HG03159 (cell line): ENCODE measurements around the gene SMPD3.

ENCODE experiments used
- ATAC-seq: cut with Tn5 transposase; IDR thresholded peaks from one replicate; pipeline ENCODE4 v1.9.1; 2021; ENCODE audit warnings: mild to moderate bottlenecking, moderate library complexity; ENCODE audit not compliant: unreplicated experiment

The SMPD3 gene

DNA sequence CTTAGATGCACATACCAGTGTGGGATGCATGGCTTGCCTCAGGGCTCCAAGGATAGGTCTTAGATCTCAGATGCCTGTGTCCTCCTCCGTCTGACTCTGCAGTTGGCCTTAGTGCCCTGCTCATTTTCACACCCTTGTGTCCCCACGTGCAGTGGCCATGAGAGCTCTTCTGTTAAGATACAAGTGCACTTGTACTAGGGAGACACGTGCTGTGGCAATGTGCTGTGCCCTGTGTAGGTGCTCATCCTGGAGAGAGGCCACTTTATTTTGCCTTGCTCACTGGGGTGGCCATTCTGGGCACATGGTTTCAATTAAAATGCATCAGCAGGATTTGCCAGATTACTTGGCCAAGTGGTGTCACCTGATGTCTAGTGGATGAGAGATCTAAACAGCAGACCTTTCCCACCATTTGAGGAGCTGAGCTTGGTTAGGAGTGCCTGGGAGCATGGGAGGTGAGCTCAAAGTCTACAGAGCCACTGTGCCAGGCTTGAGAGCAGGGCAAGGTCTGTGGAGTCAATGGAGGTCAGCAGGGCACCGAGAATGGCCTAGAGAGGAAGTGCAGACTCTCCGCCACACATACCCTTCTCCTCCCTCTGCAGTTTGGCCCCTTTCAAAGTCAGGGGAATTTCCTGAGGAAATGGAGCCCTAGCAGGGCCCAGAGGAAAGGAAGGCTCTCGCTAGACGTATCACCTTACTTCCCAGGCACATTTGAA lies 25.2 kb upstream of the SMPD3 start:
- ATAC-seq: no peak

DNA sequence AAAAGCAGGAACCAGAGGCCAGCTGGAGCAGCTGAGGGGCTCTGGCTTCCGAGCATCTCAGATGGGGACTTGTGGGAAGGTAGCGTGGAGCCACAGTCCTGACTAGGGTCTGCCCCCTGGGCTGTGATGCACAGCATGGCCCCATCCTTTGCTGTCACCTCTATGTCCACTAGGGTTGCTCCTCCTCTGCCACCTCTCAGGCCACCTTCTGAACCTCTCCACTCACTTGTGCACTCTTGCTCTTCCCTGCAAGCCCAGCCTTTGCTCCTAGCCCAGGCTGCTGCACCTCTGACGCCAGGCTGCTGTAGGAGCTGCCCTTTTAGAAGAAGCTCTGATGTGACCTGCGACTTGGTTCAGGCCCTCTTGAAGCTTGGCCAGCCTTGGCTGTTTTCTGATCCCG lies 24.3 kb upstream of the SMPD3 start:
- no peak for ATAC-seq

DNA sequence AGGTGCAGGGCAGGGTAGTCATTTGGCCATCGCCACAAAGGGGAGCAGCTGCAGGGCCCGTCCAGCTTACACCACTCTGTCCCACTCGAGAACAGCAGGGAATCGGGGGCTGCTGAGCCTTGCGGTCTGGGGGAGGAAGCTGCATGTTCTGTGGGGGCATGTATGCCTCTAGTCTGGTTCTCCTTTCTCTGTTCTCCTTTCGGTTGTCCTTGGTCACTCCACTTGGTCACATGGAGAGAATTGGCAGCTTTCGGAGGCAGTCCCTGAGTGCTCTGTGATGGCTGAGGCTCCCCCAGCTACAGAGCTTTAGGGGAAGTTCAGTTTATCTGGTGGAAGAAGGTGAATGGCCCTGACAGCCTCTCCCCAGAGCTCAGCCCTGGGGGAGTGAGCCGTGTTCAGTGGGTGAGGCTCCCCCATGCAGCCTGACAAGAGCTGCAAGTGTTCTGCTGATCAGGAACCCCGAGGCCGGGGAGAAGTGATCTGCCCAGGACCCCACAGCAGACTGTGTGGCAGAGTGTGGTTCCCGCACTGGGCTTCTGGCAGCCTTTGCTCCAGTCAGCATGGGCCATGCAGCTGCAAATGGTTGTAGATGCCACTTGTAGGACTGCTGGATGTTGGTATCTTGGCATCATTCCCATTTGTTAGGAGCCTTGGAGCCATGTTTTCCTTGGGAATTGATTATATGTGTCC lies 22.3 kb upstream of the SMPD3 start:
- ATAC-seq: peak; percentile 95

DNA sequence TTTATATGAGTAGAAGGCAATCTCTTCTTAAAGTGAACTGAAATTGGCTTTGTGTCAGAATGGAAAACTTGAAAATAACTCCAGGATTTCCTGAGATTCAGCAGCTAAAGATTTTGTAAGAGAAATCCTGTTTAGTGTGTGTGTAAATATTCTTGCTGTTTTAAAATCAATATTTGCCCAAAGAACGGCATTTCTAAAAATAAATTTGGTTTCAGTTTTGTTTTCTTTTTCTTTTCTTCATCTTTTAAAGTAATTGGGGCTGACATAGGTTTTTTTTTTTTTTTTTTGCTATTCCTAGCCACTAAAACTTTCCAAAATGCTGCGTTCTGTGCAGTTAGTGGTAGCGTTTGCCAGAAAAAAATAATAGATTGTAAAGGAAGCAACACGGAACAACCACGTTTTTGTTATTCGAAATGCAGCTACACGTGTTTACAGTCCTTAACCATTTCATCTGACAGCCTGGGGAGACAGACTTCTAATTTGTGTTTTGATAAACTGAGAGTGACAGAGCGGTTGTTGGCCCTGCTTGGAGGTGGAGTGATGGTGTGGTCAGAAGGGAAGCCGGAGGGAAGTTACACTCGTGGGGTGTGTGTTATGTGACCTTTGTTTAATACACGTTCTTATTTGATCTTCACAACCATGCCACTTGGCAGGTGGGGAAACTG lies 21.6 kb upstream of the SMPD3 start:
- ATAC-seq: peak; percentile 20

DNA sequence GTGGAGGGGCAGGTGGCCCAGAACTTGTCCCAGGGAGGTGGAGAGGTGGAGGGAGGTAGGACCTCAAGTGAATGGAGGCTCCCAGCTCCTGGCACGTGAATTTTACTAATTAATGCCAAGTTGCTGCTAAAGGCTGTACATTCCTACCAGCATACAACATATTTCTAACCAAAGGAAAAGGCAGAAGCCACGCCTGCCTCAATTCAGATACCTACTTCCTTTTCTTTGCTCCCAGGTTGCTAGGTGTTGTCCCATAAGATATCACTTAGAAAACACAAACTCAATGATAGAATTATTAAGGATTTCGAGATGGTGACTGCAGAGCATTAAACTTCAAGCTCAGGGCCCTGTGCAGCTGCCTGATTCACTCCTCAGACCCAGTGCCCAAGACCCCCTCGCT lies 20.5 kb upstream of the SMPD3 start:
- no peak for ATAC-seq

DNA sequence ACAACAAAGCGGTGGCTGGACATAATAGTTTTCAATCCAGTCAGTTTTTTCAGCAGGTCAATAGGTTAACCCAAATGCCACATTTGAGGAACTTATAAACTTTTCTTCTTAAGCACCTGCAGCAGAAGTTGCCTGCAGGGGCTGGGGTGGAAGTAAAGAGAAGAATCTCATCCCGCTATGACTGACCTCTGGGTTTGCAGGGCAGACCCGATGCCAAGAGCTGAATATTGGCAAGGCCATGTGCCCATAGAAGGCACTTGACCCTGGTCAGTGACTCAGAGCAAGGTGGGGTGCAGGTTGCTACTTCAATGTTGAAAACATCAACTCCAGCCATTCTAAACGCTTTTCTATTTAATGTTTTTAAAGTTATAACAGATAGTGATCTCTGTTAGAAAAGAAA lies 17.9 kb upstream of the SMPD3 start:
- no peak for ATAC-seq

DNA sequence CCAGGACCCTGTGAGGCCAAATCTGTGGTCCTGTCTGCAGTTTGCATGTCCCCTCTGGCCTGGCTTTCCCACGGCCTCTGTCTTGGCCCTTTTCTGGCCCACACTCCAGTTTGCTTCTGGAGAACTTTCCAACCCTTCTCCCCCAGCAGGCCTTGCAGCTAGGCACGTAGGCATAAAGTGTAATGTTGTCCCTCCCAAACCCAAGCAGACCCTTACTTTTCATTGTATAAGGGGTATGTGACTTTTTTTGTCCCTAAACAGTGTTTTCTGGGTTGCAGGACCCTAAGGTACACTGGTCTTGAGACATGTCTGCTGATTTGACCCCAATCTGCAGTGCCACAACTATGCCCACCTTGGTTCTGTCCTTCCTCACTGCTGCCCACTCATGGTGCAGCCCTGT lies 15.6 kb upstream of the SMPD3 start:
- ATAC-seq: no peak

DNA sequence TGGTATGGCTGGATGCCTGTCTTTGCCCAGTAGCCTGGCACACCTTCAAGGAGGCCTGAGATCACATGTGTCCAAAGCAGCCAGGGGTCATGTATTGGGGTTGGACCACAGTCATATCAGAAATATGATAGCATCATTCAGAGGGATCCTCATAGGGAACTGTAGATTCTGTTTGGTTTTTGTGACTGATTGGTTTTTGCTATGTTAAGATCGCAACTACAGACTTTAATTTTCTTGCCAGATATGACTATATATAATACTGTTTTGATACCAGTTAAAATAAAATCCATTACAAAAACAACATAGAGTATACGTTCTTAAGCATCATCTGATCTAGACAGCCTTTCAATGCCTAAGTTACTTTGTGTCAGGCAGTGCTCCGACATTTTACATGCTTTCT lies 11.8 kb upstream of the SMPD3 start:
- ATAC-seq: no peak

DNA sequence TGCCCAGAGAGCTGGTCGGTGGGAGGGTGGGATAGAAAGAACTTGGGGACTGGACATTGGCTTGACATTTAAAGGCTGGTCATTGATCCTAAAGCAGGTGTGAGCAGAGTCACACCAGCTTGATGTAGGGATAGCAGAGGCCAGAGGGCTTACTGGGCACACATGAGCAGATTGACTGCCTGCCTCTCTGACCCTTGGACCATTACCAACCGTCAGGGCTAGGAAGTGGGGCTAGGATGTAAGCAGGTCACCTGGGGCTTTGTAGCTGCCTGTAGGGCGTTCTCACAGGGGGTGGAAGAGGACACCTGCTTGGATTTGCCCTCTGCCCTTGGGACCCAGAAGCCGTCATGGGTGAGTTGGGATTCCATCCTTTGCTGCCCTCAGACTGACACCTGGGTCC lies 11.1 kb upstream of the SMPD3 start:
- no peak for ATAC-seq

DNA sequence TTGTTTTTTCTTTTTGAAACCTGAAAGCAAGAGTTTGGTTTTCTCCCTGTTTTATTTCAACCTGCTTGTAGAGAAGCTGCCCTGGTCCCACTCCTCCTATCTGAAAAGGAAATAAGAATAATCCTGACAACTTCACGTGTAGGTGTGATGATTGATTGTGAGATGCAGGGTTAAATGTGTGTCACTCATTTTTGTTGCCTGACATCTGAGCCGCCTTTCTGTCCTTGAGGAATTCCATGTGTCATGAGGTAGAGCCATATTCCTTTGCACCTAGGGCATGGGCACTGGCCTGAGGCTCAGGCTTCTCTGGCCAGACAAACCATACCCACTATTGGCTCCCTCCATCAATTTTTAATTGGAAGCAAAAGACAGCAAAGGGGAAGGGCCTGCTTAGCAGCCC lies 10.2 kb upstream of the SMPD3 start:
- ATAC-seq: no peak

DNA sequence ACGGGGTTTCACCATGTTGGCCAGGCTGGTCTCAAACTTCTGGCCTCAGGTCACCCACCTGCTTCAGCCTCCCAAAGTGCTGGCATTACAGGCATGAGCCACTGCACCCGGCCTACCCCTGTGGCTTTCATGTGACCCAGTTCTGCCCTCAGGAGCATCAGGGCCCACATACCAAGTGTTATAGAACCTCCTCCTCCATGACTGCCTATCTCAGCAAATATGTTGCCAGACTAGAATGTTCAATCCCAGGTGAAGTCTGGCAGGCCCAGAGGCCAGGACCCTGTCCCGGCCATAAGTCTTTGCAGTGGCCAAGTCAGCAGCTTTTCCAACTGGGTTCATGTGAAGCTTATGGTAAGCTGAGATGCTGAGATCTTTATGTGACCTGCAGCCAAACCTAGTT lies 9.8 kb upstream of the SMPD3 start:
- no peak for ATAC-seq

DNA sequence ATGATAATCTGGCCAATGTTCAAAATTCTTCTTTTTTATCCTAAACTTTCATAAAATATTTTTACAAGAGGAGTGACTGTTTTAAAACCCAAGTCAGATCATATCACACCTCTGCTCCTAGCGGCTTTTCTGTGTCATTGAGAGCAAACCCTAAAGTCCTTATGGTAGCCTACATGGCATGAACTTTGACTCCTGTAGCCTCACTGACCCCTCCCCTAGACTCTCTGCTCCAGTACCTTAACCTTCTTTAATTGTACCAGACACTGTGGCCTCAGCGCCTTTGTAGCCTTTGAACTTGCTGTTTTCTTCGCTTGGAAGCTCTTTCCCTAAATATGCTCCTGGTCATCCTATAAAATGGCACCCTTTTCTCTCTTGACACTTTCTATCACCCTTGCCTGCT lies 7.3 kb upstream of the SMPD3 start:
- no peak for ATAC-seq

DNA sequence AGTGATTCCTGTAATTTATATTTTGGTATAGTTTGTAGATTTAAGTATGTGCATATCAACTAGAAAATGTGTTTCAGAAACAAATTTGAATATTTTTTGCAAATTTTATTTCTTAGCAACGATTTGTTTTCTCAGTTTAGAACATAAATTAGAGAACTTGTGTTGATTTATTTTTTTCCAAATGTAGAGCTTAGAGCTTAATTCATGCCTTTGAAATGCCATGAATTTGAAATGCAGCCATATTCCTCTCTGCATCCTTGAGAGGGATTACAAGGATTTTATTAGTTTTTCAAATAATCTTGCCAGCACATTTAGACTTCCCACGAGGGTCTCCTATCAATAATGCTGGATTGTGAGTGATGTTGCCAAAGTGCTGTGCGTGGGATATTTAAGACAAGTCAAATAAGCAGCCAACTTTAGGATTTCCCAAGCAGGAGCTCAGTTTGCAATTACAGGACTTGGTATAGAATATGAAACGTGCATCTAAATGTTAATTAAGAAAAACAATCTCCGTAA lies 6.7 kb upstream of the SMPD3 start:
- no peak for ATAC-seq

DNA sequence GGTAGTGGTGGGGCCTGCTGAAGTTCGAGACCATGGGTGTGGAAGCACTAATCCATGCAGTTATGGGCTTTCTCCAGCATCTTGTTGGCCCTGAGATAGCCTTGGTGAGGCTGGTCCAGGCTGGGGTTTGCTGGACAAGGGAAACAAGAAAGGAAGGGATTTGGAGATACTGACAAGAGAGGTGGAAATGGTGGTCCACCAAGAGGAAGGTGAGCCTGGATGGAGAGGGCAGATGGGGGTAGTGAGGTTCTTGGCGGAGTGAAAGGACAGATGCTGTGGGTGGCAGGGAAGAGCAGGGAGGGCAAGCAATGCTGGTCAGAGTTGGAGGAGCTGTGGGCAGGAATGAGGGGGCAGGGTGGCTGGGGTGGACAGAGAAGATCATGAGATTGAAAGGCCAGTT lies 5.5 kb upstream of the SMPD3 start:
- no peak for ATAC-seq

DNA sequence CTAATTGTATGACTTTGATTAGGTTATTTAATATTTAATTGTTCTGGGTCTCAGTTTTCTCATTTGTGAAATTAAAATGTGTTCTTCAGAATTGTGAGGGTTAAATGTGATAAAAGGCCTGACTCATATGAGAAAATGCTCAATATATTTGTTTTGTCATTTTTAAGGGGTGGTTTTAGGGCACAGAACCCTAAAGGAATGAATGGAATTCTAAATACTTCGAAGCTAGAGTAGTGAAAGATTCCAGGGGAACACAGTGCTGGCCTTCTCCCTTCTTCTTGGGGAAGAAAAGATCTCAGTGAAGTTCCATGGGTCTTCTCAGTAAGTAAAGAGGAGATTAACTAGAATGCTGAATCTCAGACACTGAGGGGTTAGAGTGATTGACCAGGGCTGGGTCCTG lies 3.9 kb upstream of the SMPD3 start:
- no peak for ATAC-seq

DNA sequence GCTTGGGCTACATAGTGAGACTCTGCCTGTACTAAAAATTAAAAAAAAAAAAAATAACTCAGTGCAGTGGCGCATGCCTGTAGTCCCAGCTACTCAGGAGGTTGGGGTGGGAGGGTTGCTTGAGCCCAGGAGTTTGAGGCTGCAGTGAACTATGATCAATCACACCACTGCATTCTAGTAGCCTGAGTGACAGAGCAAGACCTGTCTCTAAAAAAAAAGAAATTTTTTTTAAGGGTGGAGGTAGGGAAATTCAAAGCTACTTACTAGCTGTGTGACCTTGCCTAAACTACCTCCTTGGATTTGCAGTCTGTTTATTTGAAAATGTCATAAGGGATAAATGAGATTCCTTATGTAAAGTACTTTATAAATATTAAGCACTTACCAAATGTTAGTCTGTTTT lies 3.4 kb upstream of the SMPD3 start:
- no peak for ATAC-seq

DNA sequence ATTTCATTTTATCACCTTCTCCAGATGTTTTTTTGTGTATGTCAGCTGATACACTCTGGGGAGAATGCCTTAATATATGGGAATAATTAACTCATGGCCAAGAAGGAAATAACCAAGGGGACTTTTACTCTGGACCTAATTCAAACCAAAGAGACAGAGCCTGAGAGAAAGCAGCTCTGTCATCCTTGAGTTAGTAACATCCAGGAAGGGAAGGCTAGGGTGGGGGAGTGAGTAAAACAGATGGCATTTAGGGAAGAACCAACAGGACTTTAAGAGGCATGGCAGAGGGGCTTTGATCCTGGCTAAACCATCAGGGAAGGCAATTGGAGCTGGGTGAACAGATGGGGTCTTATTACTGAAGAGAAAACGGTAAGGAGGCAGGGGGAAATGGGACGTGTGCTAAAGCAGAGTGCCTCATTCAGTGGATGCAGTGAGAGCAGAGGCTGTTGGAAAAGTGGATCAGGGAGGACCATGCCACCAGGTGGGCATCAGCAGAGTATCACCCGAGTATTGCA lies 2.5 kb upstream of the SMPD3 start:
- ATAC-seq: no peak

DNA sequence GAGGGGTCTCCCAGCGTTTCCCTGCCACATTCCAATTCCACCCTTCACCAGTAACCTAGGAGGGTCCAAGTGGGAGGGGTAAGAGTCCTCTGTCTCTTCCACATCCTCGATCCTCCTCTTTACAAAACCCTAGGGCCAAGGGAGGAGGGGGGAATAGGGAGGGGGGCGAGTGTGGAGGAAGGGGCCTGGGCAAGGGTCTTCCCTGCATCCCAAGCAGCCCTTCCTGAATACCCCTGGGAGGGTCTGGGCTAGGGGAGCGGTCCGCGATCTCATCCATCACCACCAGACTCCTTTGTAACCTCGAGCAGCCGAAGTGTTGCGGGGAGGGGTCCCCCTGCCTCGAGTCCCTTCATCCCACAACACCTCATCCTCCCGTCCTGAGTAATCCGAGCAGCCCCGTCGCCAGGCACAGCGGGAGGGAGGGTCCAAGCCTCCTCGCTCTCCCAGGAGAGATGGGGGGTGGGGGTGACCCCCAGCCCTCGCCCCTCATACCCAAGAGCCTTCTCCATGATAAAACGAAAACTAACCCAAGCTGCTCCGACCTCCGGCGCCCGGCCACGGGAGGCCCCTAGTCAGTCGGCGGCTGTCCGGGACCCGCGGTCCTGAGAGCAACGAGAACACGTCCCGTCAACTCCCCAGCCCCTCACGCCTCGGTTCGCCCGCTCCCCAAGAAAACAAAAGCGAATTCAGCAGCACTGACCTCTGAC lies 502 bp downstream of the SMPD3 start:
- peak; percentile 37 for ATAC-seq

DNA sequence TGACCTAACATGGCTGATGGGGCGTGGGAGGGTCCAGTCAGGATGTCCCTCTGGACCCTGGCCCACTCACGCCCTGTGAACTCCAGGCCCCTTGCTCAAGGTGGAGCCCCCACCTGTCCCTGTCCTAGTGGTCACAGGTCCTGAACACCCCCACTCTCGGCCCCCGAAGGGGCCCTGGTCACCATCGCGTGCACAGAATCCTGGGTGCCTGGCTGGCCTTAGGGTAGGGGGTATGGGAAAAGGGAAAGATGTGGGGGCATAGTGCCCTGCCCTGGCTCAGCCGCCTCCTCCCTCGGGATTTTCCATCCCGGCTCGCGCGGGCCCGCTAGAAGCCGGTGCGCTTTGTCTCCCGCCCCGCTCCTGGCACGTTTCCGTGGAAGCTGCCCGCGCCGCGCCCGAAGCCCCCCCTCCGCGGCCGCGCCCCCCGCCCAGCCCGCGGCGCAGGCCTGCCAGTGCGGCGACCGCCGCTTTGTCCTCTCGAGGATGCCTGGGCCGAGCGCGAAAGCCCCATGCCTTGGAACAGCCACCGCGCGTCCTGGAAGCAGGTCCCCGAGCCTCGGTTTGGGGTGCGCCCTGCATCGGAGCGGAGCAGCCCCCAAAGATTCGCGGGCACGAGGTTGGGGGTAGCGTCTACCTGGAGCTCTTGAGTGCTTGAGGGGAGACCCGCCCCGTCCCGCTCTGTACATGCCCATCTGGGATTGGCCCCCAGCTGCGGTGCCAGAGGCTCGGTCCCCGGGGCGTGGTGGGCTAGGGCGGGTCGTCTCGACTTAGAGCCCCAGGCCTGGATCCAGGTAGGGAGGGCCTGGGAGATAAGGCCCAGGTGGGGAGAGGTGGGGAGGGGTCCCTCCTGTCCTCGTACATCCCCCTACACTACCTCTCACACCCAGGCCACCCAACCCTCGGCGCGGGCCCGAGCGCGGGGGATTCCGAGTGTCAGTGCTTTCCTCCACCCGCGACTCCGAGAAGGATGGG lies 1.3 kb downstream of the SMPD3 start:
- ATAC-seq: no peak

DNA sequence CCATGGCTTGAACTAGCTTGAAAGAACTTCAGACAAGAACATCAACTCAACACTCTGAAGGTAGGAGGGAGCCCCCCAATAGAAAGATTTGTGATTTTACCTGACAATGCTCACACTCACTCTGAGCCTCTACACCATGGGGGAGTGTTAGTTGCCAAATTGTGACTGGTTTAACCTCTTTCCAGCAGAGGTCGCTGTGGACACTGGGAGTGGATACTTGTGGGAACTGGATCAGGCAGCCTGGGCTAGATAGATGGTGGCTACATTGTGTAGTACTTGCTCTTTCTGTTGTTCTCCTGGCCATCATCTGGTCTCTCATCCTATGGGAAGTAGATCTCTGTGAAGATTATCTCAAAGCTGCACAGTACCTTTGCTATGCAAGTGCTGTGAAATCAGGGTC lies 2.9 kb downstream of the SMPD3 start:
- ATAC-seq: no peak
